22Rv1 (cell line): Measurements from ENCODE around the gene GJA8.
A peak's percentile ranks its signal among the peaks of the same experiment; 100 is the strongest.

Experiments used
- ZFX ChIP-seq: fragments of 450-650 bp; IDR thresholded peaks from 2 replicates; pipeline ENCODE4 v1.6.1; 2017; ENCODE audit warnings: antibody characterized with exemption, borderline replicate concordance
- TF ChIP-seq, protein P1 (sequence below): fragments of 450-650 bp; IDR thresholded peaks from 2 replicates; pipeline ENCODE4 v1.5.1; 2017; ENCODE audit warnings: mild to moderate bottlenecking

DNA sequence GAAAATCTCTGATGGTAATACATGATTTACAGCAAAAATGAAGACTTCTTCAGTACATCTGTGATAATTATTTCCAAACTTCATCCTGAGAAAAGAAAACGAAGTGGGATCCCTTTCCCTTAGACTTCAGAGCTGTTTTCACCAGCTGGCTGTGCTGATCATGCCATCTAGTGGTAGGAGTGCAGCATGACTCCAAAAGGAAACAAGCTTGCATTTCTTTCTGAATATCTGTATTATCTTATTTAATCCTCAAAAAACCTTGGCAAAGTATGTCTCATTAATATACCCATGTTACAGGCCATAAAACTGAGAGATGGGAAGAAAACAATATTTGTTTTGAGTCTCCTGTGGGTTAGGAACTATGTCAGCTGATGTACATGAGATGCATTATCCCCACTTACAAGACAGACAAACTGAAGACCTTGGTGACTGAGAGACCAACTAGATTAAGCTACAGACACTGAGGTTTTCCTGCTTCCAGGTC is 9.8 kb upstream of the GJA8 start:
- TF ChIP-seq, protein P1, sequence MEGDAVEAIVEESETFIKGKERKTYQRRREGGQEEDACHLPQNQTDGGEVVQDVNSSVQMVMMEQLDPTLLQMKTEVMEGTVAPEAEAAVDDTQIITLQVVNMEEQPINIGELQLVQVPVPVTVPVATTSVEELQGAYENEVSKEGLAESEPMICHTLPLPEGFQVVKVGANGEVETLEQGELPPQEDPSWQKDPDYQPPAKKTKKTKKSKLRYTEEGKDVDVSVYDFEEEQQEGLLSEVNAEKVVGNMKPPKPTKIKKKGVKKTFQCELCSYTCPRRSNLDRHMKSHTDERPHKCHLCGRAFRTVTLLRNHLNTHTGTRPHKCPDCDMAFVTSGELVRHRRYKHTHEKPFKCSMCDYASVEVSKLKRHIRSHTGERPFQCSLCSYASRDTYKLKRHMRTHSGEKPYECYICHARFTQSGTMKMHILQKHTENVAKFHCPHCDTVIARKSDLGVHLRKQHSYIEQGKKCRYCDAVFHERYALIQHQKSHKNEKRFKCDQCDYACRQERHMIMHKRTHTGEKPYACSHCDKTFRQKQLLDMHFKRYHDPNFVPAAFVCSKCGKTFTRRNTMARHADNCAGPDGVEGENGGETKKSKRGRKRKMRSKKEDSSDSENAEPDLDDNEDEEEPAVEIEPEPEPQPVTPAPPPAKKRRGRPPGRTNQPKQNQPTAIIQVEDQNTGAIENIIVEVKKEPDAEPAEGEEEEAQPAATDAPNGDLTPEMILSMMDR, result peak; percentile 100
- no peak for TF ChIP-seq ZFX
